Left ventricle myocardium inferior (tissue), 1 donor: ENCODE data around the gene NXF1. TPM values are rescaled to one million over a fixed set of nuclear protein-coding genes. Genes with fewer than 3 reads are reported as not detected.
A peak's percentile ranks its signal among the peaks of the same experiment; 100 is the strongest.

ENCODE experiments used
- DNase-seq: peaks from one replicate; pipeline ENCODE4 v3.0.0-alpha.2; 2020
- H3K27ac ChIP-seq: fragments of 200-600 bp; replicated peaks from 2 replicates; pipeline ENCODE4 v1.8.0; 2021
- H3K27me3 ChIP-seq: fragments of 200-600 bp; 2 replicates; pipeline ENCODE4 v1.8.0; 2021; ENCODE audit warnings: low read depth
- H3K36me3 ChIP-seq: fragments of 200-600 bp; 2 replicates; pipeline ENCODE4 v1.8.0; 2021
- H3K4me1 ChIP-seq: fragments of 200-600 bp; 2 replicates; pipeline ENCODE4 v1.8.0; 2021
- H3K4me3 ChIP-seq: fragments of 200-600 bp; 2 replicates; pipeline ENCODE4 v1.8.0; 2021; ENCODE audit warnings: mild to moderate bottlenecking, moderate library complexity
- H3K9me3 ChIP-seq: fragments of 200-600 bp; replicated peaks from 2 replicates; pipeline ENCODE4 v1.8.0; 2021
- CTCF ChIP-seq: fragments of 200-600 bp; IDR thresholded peaks from 2 replicates; pipeline ENCODE4 v1.8.0; 2021; ENCODE audit warnings: antibody characterized with exemption, mild to moderate bottlenecking, borderline replicate concordance
- intact Hi-C: fragments of 100-400 bp; cut with micrococcal nuclease; formaldehyde crosslinking; loops from one replicate; pipeline ENCODE4 v1.11.0; 2022
- total RNA-seq: library from RNA; stranded (reverse); fragmentation: NEBNext Ultra II Directional; extraction: Animal tissue kit (Norgen Biotek cat#: 25700); gene quantifications from one replicate; pipeline ENCODE4 v1.2.1, GENCODE V29; 2021
- donor health status: DM: no; HTN: yes; CAD: no; lungs with severe emphysema.

NXF1 gene
- total RNA-seq, 1 donor from 2014 or later: 43.2 TPM

DNA sequence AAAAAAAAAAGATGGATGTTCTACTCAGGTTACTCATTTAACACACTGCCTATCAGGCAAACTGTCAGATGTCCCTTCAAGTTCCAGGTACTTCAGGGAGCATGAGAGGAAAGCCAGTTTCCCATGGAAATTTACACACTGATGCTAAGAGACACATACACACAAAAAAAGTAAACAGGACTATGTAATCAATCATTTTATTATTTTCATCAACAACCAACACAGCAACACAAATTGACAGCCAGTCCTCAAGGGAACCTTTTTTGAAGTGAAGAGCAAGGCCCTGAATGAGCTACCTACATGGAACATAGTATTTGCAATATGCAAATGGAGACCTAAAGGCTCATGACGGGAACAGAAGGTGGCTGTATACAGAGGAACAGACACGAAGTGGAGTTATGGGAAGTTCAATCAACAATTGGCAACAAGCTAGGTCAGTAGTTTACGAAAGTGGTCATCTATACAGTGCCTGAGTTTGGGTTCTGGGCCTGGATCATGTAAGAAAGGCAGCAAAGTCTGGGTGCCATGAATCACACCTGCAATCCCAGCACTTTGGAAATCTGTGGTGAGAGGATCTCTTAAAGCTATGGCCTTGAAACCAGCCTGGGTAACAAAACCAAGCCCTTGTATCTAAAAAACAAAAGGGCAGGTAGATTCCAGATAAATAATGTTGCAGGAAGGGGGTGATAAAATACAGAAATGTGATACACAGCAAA is 46.7 kb upstream of the NXF1 start:
- Histone ChIP-seq H3K27me3 (no peaks in the 10 kb centered on the region), H3K4me1 (peaks cover 44% of the 10 kb centered on the region), H3K4me3 (no peak overlapping the region), H3K36me3 (peaks cover 33% of the 10 kb centered on the region), H3K9me3 (no peaks in the 10 kb centered on the region), H3K27ac (peak overlapping the region; percentile 13)
- intact Hi-C loops: no loop called here
- TF ChIP-seq CTCF: no peak
- no peak for DNase-seq

- DNase-seq: no peak
- Histone ChIP-seq H3K4me1 (peaks cover 38% of the 10 kb centered on the region), H3K27me3 (no peaks in the 10 kb centered on the region), H3K9me3 (no peaks in the 10 kb centered on the region), H3K36me3 (peaks cover 33% of the 10 kb centered on the region), H3K4me3 (no peak overlapping the region), H3K27ac (peak overlapping the region; percentile 13)
- no peak for TF ChIP-seq CTCF
- intact Hi-C loops: no loop called here
Observed at GRCh38 chr11:62850911-62851806, 45.9 kb upstream of the NXF1 start.

DNA sequence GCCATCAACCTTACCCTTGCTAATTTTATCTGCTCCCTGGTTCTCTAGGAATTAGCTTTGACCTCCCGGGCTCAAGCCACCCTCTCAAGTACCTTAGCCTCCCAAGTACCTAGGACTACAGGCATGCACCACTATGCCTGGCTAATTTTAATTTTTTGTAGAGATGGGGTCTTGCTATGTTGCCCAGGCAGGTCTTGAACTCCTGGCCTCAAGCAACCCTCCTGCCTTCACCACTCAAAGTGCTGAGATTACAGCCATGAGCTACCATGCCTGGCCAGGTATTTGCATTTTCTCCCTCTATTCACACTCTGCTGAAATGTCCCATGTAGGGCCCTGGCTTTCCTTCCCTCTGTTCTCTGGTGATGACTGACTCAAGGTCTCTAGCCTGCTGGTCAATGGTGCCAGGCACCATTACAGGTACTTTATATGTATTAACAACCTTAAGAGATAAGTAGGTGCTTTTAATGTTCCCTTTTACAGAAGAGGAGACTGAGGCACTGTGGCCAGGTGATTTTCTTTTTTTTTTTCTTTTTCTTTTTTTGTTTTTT is 42.6 kb upstream of the NXF1 start:
- H3K27ac ChIP-seq: no peak overlapping the region
- H3K9me3 ChIP-seq: no peaks in the 10 kb centered on the region
- no peak for DNase-seq
- no peak for TF ChIP-seq CTCF
- no peak overlapping the region for H3K4me3 ChIP-seq
- intact Hi-C loops: no loop called here
- H3K4me1 ChIP-seq: peaks cover 10% of the 10 kb centered on the region
- peaks cover 17% of the 10 kb centered on the region for H3K36me3 ChIP-seq
- H3K27me3 ChIP-seq: no peaks in the 10 kb centered on the region

GRCh38 chr11:62846177-62846576 is 40.9 kb upstream of the NXF1 start:
- intact Hi-C loops: no loop called here
- no peak for DNase-seq
- H3K36me3 ChIP-seq: peaks cover under 1% of the 10 kb centered on the region
- peaks cover 15% of the 10 kb centered on the region for H3K4me1 ChIP-seq
- no peak overlapping the region for H3K4me3 ChIP-seq
- no peak for TF ChIP-seq CTCF
- H3K27me3 ChIP-seq: no peaks in the 10 kb centered on the region
- H3K9me3 ChIP-seq: no peaks in the 10 kb centered on the region
- no peak overlapping the region for H3K27ac ChIP-seq

DNA sequence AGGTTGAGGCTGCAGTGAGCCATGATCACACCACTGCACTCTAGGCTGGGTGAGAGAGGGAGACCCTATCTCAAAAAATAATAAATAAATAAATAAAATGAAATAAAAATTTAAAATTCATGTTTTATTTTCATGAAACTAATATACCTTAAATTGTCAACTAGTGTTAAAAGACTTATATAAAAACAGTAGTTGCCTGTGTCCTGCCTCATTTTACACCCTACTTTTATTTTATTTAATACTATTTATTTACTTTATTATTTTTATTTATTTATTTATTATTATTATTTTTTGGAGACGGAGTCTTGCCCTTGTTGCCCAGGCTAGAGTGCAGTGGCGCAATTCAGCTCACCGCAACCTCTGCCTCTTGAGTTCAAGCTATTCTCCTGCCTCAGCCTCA is 38.9 kb upstream of the NXF1 start:
- Histone ChIP-seq H3K36me3 (no peaks in the 10 kb centered on the region), H3K9me3 (no peaks in the 10 kb centered on the region), H3K27ac (no peak overlapping the region), H3K27me3 (no peaks in the 10 kb centered on the region), H3K4me3 (no peak overlapping the region), H3K4me1 (peaks cover 29% of the 10 kb centered on the region)
- TF ChIP-seq CTCF: no peak
- DNase-seq: no peak
- intact Hi-C loops: no loop called here
